Stimulated activated CD8-positive, alpha-beta memory T cell treated with anti-CD3 and anti-CD28 coated beads, Interleukin-12 subunit alpha, Interleukin-12 subunit beta, amount 100 ng/mL, for 1 hour (primary cell): ENCODE measurements around the gene TSPEAR.
"Not testable (repeated sequence)": the region's sequence is repeated elsewhere in the genome, so short reads cannot be mapped to it uniquely, and the experiment has no call there.

Experiments
- DNase-seq: peaks from one replicate; pipeline ENCODE4 v3.0.0-alpha.2; 2020; ENCODE audit warnings: low read depth

Gene TSPEAR

DNA sequence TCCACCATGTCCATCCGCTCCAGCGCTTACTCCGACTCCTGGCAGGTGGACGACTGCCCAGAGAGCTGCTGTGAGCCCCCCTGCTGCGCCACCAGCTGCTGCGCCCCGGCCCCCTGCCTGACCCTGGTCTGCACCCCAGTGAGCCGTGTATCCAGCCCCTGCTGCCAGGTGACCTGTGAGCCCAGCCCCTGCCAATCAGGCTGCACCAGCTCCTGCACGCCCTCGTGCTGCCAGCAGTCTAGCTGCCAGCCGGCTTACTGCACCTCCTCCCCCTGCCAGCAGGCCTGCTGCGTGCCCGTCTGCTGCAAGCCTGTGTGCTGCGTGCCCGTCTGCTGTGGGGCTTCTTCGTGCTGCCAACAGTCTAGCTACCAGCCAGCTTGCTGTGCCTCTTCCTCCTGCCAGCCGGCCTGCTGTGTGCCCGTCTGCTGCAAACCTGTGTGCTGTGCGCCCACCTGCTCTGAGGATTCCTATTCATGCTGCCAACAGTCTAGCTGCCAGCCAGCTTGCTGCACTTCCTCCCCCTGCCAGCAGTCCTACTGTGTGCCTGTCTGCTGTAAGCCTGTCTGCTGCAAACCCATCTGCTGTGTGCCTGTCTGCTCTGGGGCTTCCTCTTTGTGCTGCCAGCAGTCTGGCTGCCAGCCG lies 84.1 kb downstream of the TSPEAR start:
- not testable (repeated sequence) for DNase-seq

GRCh38 chr21:44626673-44627143 lies 84.7 kb downstream of the TSPEAR start, which contains the start of gene KRTAP10-9:
Gene KRTAP10-9, plus strand, starts transcription at chr21:44627093. Its CDS starts 79 bp downstream, at chr21:44627172.
- no peak for DNase-seq

GRCh38 chr21:44626262-44626661 lies 85.1 kb downstream of the TSPEAR start:
- DNase-seq, result no peak

GRCh38 chr21:44625756-44626155 lies 85.6 kb downstream of the TSPEAR start:
- no peak for DNase-seq

- DNase-seq, result no peak
Observed at GRCh38 chr21:44623575-44623974, 87.8 kb downstream of the TSPEAR start.

- no peak for DNase-seq
Observed at GRCh38 chr21:44619886-44620285, 91.5 kb downstream of the TSPEAR start.

- DNase-seq, result peak; percentile 47
Observed at GRCh38 chr21:44618909-44619308, 92.5 kb downstream of the TSPEAR start.

- DNase-seq, result no peak
Observed at GRCh38 chr21:44618504-44618903, 92.9 kb downstream of the TSPEAR start.

DNA sequence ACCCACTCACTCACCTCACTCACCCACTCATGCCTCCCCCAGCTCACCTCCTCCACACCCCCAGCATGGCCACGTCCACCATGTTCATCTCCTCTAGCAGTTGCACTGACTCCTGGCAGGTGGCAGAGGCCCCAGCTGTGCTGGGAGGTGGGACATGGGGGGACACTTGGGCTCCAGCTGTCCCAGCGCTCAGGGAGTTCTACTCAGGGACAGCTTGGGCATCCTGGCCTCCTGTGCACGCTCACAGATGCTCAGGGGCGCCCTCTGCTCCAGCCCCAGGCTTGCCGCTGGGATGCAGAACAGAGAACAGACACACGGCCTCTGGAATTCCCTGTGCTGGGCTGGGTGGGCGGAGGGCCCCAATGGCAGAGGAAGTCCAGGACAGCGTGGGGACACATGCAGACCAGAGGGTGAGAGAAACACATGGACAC lies 94.3 kb downstream of the TSPEAR start:
- DNase-seq, result no peak

DNA sequence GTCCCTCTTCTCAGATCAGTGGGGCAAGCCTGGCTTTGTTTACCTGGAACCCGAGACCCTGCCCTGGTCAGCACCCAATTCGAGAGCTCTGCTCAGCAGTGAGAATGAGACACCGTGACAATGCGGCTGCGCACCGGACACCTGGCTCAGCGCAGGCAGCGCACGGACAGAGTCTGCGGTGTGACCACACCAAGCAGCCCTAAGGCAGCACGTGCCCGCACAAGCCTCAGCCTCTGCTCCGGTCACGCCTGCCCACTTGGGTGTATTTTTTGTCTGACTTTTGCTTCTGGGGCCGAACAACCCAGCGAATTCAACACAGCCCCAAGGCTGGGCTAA lies 94.8 kb downstream of the TSPEAR start:
- no peak for DNase-seq

DNA sequence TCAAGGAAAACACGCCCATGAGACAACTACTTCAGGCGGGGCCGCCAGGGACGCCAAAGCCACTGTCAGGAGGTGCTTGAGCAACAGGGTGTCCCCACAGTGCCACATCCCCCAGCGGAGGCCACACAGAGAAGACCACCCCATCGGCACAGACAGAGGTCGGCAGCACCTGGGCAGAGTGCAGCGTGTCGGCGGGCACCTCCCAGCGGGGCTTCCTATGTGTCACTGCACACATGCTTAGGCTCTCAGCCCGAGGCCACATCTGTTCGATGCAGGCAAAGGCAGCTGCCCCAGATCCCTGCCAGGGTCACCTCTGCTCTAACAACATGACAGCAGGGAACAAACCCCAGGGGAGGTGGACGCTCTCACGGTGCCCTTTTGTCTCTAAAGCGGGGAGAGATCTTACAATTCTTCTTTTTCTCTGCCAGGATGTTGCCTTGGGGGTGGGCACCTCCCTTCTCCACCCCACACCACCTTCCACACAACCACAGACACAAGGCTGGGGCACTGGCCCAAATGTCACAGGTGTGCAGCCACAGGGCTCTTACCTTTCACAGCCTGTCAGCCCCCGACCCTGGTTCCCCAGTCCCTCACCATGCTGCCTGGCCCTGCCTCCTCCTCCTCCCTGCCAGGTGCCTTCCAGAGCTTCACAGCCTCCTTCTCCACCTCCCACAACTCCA lies 95.3 kb downstream of the TSPEAR start:
- no peak for DNase-seq

GRCh38 chr21:44615466-44615865 lies 95.9 kb downstream of the TSPEAR start:
- no peak for DNase-seq

DNA sequence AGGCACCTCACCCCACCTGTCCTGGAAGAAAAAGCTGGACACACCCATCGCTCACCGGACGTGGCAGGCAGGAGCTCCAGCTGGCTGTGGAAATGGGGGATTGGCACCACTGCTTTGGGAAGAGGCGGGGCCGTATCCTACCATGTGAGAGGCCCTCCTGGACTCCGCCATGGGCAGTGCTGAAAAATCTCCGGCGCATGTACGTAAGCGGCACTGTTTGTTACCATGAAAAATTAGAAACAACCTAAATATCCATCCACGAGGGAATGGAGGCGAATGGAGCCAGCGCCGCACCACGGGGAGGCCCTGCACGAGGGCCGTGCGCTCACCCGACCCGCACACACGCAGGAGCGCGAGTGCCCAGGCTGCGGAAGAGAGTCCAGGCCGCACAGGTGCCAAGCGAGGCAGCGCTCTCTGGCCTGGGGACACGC lies 96.4 kb downstream of the TSPEAR start:
- DNase-seq, result no peak

DNA sequence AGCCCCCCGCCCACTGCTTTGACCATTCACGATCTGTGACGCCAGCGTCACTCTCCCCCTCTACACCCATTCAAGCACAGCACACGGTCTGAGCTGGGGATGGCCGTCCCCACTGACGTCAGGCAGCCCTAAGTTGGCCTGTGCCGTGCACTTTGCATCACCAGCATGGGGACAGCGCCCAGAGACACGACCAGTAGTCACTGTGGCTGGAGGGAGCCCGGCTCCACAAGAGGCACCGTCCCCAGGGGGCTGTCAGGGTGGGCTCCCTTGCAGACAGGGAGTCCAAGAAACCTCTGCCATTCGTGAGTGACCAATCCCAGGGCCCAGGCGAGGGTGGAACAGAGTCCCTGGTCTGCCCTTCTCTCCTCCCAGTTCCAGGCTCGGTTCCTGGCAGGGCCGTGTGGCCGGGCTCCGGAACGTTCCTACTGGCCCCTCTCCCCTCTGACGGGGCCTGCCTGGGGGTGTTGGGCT lies 97.2 kb downstream of the TSPEAR start:
- no peak for DNase-seq

- no peak for DNase-seq
Observed at GRCh38 chr21:44613386-44614155, 97.8 kb downstream of the TSPEAR start.

DNA sequence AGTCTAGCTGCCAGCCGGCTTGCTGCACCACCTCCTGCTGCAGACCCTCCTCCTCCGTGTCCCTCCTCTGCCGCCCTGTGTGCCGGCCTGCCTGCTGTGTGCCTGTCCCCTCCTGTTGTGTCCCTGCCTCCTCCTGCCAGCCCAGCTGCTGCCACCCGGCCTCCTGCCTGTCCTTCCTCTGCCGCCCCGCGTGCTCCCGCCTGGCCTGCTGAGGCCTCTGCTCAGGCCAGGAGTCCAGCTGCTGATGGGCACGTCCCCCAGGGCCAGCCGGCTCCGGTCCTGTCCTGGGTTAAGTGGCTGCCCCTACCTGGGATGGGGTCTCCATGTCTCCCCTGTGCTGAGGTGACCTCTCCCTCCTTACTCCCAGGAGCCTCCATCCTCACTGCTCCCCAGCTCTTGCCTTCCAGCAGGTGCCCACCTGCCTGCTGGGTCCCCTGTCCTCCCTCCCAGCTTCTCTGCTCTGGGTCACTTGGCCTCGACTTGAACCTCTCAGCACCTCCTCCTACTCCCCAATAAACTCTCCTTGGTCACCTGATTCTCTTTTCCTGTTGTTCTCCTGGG lies 98.6 kb downstream of the TSPEAR start:
- no peak for DNase-seq

GRCh38 chr21:44612029-44612486 lies 99.3 kb downstream of the TSPEAR start, which contains the start of gene KRTAP10-8:
Gene KRTAP10-8, plus strand, starts transcription at chr21:44612079. Its CDS starts 22 bp downstream, at chr21:44612101.
- no peak for DNase-seq

DNA sequence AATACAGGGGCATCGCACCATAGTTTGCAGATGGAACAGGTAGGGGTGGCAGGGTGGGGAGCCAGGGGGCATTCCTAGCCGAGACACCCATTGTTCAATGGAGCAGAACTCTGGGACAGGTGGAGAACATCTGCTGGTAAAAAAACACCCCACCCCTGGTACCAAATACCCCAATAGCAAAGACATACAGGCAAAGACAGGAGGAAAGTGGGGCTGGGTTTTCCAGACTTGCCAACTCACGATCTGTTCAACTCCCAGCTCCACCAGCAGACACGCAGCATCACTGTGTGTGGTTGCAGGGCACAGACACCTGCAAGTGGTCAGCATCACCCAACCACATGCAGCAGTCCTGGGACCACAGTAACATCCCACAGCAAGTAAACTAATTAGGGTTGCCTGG lies 99.8 kb downstream of the TSPEAR start:
- no peak for DNase-seq

DNA sequence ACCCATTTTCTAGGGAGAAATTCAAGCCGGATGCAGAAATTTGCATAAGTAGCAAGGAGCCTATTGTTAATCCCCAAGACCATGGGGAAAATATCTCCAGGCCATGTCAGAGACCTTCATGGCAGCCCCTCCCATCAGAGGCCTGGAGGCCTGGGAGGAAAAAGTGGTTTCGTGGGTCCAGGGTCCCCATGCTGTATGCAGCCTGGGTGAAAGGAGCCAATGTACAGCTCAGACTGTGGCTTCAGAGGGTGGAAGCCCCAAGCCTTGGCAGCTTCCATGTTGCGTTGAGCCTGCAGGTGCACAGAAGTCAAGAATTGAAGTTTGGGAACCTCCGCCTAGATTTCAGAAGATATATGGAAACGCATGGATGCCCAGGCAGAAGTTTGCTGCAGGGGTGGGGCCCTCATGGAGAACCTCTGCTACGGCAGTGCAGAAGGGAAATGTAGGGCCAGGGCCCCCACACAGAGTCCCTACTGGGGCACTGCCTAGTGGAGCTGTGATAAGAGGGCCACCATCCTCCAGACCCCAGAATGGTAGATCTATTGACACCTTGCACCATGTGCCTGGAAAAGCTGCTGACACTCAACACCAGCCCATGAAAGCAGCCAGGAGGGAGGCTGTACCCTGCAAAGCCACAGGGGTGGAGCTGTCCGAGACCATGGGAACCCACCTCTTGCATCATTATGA lies 101.1 kb downstream of the TSPEAR start:
- not testable (repeated sequence) for DNase-seq

GRCh38 chr21:44609193-44609592 lies 102.2 kb downstream of the TSPEAR start:
- no peak for DNase-seq

GRCh38 chr21:44606495-44606894 lies 104.9 kb downstream of the TSPEAR start:
- no peak for DNase-seq

DNA sequence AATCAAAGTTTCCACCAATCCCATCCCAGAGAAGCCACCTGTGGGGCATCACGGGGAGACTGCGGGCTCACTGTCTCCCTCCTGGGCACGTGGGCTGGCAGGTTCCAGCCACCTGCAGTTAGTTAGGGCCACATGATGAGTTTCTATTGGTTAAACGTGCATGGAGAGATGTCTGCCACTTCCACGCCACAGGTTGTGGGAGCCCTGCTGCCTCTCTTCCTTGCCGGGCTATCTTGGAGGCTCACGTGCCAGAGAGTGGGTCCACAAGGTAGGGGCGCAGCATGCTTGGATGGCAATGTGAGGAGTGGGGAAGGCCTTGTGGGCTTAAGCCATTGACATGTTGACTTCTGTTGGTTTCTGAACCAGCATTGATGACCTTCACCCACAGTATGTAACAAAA lies 107.5 kb downstream of the TSPEAR start:
- DNase-seq, result no peak
